ENCODE data around the gene FAM117A.

DNA sequence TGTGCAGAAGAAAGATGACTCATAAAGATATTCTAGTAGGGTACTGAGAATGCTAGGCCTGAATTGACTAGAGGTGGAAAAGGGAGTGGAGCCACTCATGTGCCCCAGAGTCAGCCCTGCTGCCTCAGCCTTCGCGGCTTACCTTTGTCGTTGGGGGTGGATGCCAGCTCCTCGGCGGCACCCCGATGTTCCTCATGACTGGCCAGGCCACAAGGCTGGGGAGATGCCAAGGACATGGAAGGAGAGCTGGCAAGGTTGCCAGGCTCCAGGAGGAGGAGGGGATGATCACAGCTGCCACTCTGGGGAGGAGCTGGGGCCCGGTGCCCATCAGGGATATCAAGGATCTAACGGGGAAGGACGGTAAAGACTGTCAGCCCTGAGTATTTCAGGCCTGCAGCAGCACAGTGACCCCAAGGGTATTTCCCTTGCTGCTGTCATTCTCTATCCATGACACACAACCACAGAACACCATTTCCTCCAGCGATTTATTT lies 46.5 kb downstream of the FAM117A start:
- TF ChIP-seq YY1 (IDR thresholded peaks at IDR 0.05; ENCODE audit: low read depth) = no peak
- TF ChIP-seq, protein P1, sequence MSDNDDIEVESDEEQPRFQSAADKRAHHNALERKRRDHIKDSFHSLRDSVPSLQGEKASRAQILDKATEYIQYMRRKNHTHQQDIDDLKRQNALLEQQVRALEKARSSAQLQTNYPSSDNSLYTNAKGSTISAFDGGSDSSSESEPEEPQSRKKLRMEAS (IDR thresholded peaks at IDR 0.05) = no peak
